HEK293 (cell line): ENCODE results near the gene NCOA7.
A peak's percentile ranks its signal among the peaks of the same experiment; 100 is the strongest.

Source experiments
- GFI1B ChIP-seq: fragments of 450-650 bp; formaldehyde crosslinking; IDR thresholded peaks from 2 replicates; pipeline ENCODE4 v1.5.1; 2016; ENCODE audit warnings: missing biosample characterization, missing genetic modification characterization
- KLF8 ChIP-seq: fragments of 450-650 bp; formaldehyde crosslinking; IDR thresholded peaks from 2 replicates; pipeline ENCODE4 v1.5.1; 2016; ENCODE audit warnings: missing biosample characterization, missing genetic modification characterization
- OSR2 ChIP-seq: fragments of 450-650 bp; formaldehyde crosslinking; IDR thresholded peaks from 2 replicates; pipeline ENCODE4 v1.5.1; 2016; ENCODE audit warnings: missing biosample characterization, missing genetic modification characterization
- OVOL3 ChIP-seq: fragments of 450-650 bp; formaldehyde crosslinking; IDR thresholded peaks from 2 replicates; pipeline ENCODE4 v1.5.1; 2016; ENCODE audit warnings: missing biosample characterization, missing genetic modification characterization
- RBAK ChIP-seq: fragments of 450-650 bp; formaldehyde crosslinking; IDR thresholded peaks from 2 replicates; pipeline ENCODE4 v1.5.1; 2016; ENCODE audit warnings: missing biosample characterization, missing genetic modification characterization
- TRIM28 ChIP-seq: IDR thresholded peaks from 2 replicates; pipeline ENCODE4 v1.6.1; 2011; ENCODE audit warnings: low read length, control low read depth, borderline replicate concordance
- ZBTB17 ChIP-seq: fragments of 450-650 bp; formaldehyde crosslinking; IDR thresholded peaks from 2 replicates; pipeline ENCODE4 v1.5.1; 2016; ENCODE audit warnings: missing biosample characterization, missing genetic modification characterization
- ZBTB20 ChIP-seq: fragments of 450-650 bp; formaldehyde crosslinking; IDR thresholded peaks from 2 replicates; pipeline ENCODE4 v1.5.1; 2016; ENCODE audit warnings: missing biosample characterization, missing genetic modification characterization
- ZFP69B ChIP-seq: fragments of 450-650 bp; formaldehyde crosslinking; IDR thresholded peaks from 2 replicates; pipeline ENCODE4 v1.5.1; 2016; ENCODE audit warnings: missing biosample characterization, missing genetic modification characterization
- ZNF223 ChIP-seq: fragments of 450-650 bp; formaldehyde crosslinking; IDR thresholded peaks from 2 replicates; pipeline ENCODE4 v1.5.1; 2016; ENCODE audit warnings: missing biosample characterization, missing genetic modification characterization
- ZNF248 ChIP-seq: fragments of 450-650 bp; formaldehyde crosslinking; IDR thresholded peaks from 2 replicates; pipeline ENCODE4 v1.5.1; 2017; ENCODE audit warnings: missing biosample characterization, missing genetic modification characterization
- ZNF274 ChIP-seq, 2 experiments: fragments of 200-500 bp in 1 of 2; fragments of 450-650 bp in 1 of 2; sonication (Bioruptor generic) in 1 of 2; formaldehyde crosslinking in 1 of 2; IDR thresholded peaks; 2 replicates each; pipeline versions ENCODE4 v1.5.1 to v1.6.1; 2014 to 2016; ENCODE audit warnings: borderline replicate concordance in 1 of 2, inconsistent platforms in 1 of 2, low read length in 1 of 2, missing biosample characterization in 1 of 2, missing genetic modification characterization in 1 of 2
- ZNF341 ChIP-seq: fragments of 450-650 bp; formaldehyde crosslinking; IDR thresholded peaks from 2 replicates; pipeline ENCODE4; 2016; ENCODE audit warnings: low read depth, missing biosample characterization, missing genetic modification characterization
- ZNF529 ChIP-seq: fragments of 450-650 bp; formaldehyde crosslinking; IDR thresholded peaks from 2 replicates; pipeline ENCODE4 v1.5.1; 2017; ENCODE audit warnings: missing genetic modification characterization, missing biosample characterization; ENCODE audit not compliant: insufficient replicate concordance
- ZNF530 ChIP-seq: fragments of 450-650 bp; formaldehyde crosslinking; IDR thresholded peaks from 2 replicates; pipeline ENCODE4 v1.5.1; 2016; ENCODE audit warnings: low read depth, missing biosample characterization, missing genetic modification characterization
- ZNF548 ChIP-seq: fragments of 450-650 bp; formaldehyde crosslinking; IDR thresholded peaks from 2 replicates; pipeline ENCODE4 v1.5.1; 2016; ENCODE audit warnings: missing biosample characterization, missing genetic modification characterization
- ZNF561 ChIP-seq: fragments of 450-650 bp; IDR thresholded peaks from 2 replicates; pipeline ENCODE4 v1.5.1; 2018; ENCODE audit warnings: missing biosample characterization, missing genetic modification characterization, borderline replicate concordance
- ZNF610 ChIP-seq: fragments of 450-650 bp; formaldehyde crosslinking; IDR thresholded peaks from 2 replicates; pipeline ENCODE4 v1.5.1; 2016; ENCODE audit warnings: missing biosample characterization, missing genetic modification characterization, borderline replicate concordance
- ZNF626 ChIP-seq: fragments of 450-650 bp; sonication (Bioruptor Pico); formaldehyde crosslinking; IDR thresholded peaks from 2 replicates; pipeline ENCODE4 v1.5.1; 2018; ENCODE audit warnings: missing biosample characterization, missing genetic modification characterization, inconsistent platforms
- ZNF843 ChIP-seq: fragments of 450-650 bp; formaldehyde crosslinking; IDR thresholded peaks from 2 replicates; pipeline ENCODE4 v1.5.1; 2016; ENCODE audit warnings: missing biosample characterization, missing genetic modification characterization
- TF ChIP-seq, protein P1 (sequence below): fragments of 450-650 bp; formaldehyde crosslinking; IDR thresholded peaks from 2 replicates; pipeline ENCODE4 v1.5.1; 2017; ENCODE audit warnings: missing biosample characterization, missing genetic modification characterization
- TF ChIP-seq, protein P2 (sequence below): fragments of 450-650 bp; formaldehyde crosslinking; IDR thresholded peaks from 2 replicates; pipeline ENCODE4 v1.5.1; 2016; ENCODE audit warnings: missing biosample characterization, missing genetic modification characterization
- TF ChIP-seq, protein P3 (sequence below): fragments of 450-650 bp; formaldehyde crosslinking; IDR thresholded peaks from 2 replicates; pipeline ENCODE4 v1.5.1; 2016; ENCODE audit warnings: missing biosample characterization, missing genetic modification characterization, borderline replicate concordance
- TF ChIP-seq, protein P4 (sequence below): fragments of 450-650 bp; formaldehyde crosslinking; IDR thresholded peaks from 2 replicates; pipeline ENCODE4 v1.5.1; 2016; ENCODE audit warnings: missing biosample characterization, missing genetic modification characterization
- TF ChIP-seq, protein P5 (sequence below): fragments of 450-650 bp; formaldehyde crosslinking; IDR thresholded peaks from 2 replicates; pipeline ENCODE4 v1.5.1; 2016; ENCODE audit warnings: missing biosample characterization, missing genetic modification characterization
- TF ChIP-seq, protein P6 (sequence below): fragments of 450-650 bp; formaldehyde crosslinking; IDR thresholded peaks from 2 replicates; pipeline ENCODE4 v1.5.1; 2017; ENCODE audit warnings: missing biosample characterization, missing genetic modification characterization

The NCOA7 gene

DNA sequence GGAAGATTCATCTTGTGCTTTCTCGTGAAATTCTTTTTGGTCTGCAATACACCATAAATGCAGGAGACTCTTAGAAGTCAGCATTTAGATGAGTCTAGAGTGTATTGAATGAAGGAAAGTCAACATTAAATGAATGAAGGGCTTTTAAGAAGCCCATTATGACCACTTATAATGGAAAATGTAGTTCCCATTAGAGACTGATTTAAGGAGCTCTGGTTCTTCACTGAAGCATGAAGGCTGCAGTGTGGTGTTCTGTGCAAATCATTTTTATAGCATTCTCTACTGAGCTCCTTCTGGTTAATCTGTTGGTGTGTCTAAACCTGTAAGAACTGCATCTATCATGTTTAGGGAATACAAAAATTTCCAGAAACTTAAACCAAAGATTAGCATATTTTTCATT lies 19.7 kb downstream of the NCOA7 start (continued):
- TF ChIP-seq, protein P1, sequence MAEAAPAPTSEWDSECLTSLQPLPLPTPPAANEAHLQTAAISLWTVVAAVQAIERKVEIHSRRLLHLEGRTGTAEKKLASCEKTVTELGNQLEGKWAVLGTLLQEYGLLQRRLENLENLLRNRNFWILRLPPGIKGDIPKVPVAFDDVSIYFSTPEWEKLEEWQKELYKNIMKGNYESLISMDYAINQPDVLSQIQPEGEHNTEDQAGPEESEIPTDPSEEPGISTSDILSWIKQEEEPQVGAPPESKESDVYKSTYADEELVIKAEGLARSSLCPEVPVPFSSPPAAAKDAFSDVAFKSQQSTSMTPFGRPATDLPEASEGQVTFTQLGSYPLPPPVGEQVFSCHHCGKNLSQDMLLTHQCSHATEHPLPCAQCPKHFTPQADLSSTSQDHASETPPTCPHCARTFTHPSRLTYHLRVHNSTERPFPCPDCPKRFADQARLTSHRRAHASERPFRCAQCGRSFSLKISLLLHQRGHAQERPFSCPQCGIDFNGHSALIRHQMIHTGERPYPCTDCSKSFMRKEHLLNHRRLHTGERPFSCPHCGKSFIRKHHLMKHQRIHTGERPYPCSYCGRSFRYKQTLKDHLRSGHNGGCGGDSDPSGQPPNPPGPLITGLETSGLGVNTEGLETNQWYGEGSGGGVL = no peak
- TF ChIP-seq OSR2 (peak; percentile 99), ZNF548 (no peak), GFI1B (tag by site-specific recombination) (peak; percentile 69), ZBTB17 (tag by site-specific recombination) (peak; percentile 38; the same call in 1 of the 2 replicates), ZNF341 (tag by site-specific recombination) (no peak), ZNF274 (IDR thresholded peaks at IDR 0.05; ENCODE audit: low read length) (no peak), ZNF274 (tag by site-specific recombination; IDR thresholded peaks at IDR 0.05; ENCODE audit: borderline replicate concordance) (no peak), ZFP69B (tag by site-specific recombination) (no peak), ZNF530 (tag by site-specific recombination) (no peak), ZNF529 (tag by site-specific recombination) (no peak), ZNF843 (tag by site-specific recombination) (peak; percentile 71), ZNF223 (tag by site-specific recombination) (no peak), ZNF610 (tag by site-specific recombination) (peak; percentile 65; the same call in 1 of the 2 replicates), TRIM28 (peak; percentile 48; the same call in 1 of the 2 replicates), ZBTB20 (tag by site-specific recombination) (no peak), OVOL3 (tag by site-specific recombination) (peak; percentile 73; the same call in 1 of the 2 replicates), ZNF561 (peak; percentile 66; the same call in 1 of the 2 replicates), ZNF626 (no peak), RBAK (tag by site-specific recombination) (no peak), KLF8 (no peak), ZNF248 (tag by site-specific recombination) (no peak)
- TF ChIP-seq, protein P2, sequence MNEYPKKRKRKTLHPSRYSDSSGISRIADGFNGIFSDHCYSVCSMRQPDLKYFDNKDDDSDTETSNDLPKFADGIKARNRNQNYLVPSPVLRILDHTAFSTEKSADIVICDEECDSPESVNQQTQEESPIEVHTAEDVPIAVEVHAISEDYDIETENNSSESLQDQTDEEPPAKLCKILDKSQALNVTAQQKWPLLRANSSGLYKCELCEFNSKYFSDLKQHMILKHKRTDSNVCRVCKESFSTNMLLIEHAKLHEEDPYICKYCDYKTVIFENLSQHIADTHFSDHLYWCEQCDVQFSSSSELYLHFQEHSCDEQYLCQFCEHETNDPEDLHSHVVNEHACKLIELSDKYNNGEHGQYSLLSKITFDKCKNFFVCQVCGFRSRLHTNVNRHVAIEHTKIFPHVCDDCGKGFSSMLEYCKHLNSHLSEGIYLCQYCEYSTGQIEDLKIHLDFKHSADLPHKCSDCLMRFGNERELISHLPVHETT (tag by site-specific recombination) = no peak
- TF ChIP-seq, protein P3, sequence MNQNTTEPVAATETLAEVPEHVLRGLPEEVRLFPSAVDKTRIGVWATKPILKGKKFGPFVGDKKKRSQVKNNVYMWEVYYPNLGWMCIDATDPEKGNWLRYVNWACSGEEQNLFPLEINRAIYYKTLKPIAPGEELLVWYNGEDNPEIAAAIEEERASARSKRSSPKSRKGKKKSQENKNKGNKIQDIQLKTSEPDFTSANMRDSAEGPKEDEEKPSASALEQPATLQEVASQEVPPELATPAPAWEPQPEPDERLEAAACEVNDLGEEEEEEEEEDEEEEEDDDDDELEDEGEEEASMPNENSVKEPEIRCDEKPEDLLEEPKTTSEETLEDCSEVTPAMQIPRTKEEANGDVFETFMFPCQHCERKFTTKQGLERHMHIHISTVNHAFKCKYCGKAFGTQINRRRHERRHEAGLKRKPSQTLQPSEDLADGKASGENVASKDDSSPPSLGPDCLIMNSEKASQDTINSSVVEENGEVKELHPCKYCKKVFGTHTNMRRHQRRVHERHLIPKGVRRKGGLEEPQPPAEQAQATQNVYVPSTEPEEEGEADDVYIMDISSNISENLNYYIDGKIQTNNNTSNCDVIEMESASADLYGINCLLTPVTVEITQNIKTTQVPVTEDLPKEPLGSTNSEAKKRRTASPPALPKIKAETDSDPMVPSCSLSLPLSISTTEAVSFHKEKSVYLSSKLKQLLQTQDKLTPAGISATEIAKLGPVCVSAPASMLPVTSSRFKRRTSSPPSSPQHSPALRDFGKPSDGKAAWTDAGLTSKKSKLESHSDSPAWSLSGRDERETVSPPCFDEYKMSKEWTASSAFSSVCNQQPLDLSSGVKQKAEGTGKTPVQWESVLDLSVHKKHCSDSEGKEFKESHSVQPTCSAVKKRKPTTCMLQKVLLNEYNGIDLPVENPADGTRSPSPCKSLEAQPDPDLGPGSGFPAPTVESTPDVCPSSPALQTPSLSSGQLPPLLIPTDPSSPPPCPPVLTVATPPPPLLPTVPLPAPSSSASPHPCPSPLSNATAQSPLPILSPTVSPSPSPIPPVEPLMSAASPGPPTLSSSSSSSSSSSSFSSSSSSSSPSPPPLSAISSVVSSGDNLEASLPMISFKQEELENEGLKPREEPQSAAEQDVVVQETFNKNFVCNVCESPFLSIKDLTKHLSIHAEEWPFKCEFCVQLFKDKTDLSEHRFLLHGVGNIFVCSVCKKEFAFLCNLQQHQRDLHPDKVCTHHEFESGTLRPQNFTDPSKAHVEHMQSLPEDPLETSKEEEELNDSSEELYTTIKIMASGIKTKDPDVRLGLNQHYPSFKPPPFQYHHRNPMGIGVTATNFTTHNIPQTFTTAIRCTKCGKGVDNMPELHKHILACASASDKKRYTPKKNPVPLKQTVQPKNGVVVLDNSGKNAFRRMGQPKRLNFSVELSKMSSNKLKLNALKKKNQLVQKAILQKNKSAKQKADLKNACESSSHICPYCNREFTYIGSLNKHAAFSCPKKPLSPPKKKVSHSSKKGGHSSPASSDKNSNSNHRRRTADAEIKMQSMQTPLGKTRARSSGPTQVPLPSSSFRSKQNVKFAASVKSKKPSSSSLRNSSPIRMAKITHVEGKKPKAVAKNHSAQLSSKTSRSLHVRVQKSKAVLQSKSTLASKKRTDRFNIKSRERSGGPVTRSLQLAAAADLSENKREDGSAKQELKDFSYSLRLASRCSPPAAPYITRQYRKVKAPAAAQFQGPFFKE (tag by site-specific recombination) = no peak
- TF ChIP-seq, protein P4, sequence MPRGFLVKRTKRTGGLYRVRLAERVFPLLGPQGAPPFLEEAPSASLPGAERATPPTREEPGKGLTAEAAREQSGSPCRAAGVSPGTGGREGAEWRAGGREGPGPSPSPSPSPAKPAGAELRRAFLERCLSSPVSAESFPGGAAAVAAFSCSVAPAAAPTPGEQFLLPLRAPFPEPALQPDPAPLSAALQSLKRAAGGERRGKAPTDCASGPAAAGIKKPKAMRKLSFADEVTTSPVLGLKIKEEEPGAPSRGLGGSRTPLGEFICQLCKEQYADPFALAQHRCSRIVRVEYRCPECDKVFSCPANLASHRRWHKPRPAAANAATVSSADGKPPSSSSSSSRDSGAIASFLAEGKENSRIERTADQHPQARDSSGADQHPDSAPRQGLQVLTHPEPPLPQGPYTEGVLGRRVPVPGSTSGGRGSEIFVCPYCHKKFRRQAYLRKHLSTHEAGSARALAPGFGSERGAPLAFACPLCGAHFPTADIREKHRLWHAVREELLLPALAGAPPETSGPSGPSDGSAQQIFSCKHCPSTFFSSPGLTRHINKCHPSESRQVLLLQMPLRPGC (tag by site-specific recombination) = peak; percentile 52
- TF ChIP-seq, protein P5, sequence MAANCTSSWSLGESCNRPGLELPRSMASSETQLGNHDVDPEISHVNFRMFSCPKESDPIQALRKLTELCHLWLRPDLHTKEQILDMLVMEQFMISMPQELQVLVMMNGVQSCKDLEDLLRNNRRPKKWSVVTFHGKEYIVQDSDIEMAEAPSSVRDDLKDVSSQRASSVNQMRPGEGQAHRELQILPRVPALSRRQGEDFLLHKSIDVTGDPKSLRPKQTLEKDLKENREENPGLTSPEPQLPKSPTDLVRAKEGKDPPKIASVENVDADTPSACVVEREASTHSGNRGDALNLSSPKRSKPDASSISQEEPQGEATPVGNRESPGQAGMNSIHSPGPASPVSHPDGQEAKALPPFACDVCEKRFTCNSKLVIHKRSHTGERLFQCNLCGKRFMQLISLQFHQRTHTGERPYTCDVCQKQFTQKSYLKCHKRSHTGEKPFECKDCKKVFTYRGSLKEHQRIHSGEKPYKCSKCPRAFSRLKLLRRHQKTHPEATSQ (tag by site-specific recombination) = no peak
- TF ChIP-seq, protein P6, sequence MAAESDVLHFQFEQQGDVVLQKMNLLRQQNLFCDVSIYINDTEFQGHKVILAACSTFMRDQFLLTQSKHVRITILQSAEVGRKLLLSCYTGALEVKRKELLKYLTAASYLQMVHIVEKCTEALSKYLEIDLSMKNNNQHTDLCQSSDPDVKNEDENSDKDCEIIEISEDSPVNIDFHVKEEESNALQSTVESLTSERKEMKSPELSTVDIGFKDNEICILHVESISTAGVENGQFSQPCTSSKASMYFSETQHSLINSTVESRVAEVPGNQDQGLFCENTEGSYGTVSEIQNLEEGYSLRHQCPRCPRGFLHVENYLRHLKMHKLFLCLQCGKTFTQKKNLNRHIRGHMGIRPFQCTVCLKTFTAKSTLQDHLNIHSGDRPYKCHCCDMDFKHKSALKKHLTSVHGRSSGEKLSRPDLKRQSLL (tag by site-specific recombination) = peak; percentile 77; the same call in 1 of the 2 replicates
